ENCODE results near the gene ARHGEF2.
"Not testable (repeated sequence)": the region's sequence is repeated elsewhere in the genome, so short reads cannot be mapped to it uniquely, and the experiment has no call there.

ARHGEF2 gene

GRCh38 chr1:155996166-155996565 is 17.8 kb upstream of the ARHGEF2 start:
- H3K4me3 ChIP-seq (replicated peaks; ENCODE audit: low read depth, low read length) = no peak overlapping the region
- no peak for TF ChIP-seq CTCF (IDR thresholded peaks at IDR 0.05; ENCODE audit: low read depth, low read length, missing control alignments)
- DNase-seq (ENCODE audit: extremely low read depth, low read depth) = no peak

- TF ChIP-seq CTCF (IDR thresholded peaks at IDR 0.05; ENCODE audit: low read depth, low read length, missing control alignments) = no peak
- no peak for DNase-seq (ENCODE audit: extremely low read depth, low read depth)
- no peak overlapping the region for H3K4me3 ChIP-seq (replicated peaks; ENCODE audit: low read depth, low read length)
These were observed 15.2 kb upstream of the ARHGEF2 start for GRCh38 chr1:155993595-155993994.

- TF ChIP-seq CTCF (IDR thresholded peaks at IDR 0.05; ENCODE audit: low read depth, low read length, missing control alignments) = no peak
- H3K4me3 ChIP-seq (replicated peaks; ENCODE audit: low read depth, low read length) = no peak overlapping the region
- DNase-seq (ENCODE audit: extremely low read depth, low read depth) = no peak
These were observed 11.8 kb upstream of the ARHGEF2 start for GRCh38 chr1:155990005-155990739.

GRCh38 chr1:155989242-155990004 is 11.1 kb upstream of the ARHGEF2 start:
- H3K4me3 ChIP-seq (replicated peaks; ENCODE audit: low read depth, low read length) = no peak overlapping the region
- no peak for DNase-seq (ENCODE audit: extremely low read depth, low read depth)
- TF ChIP-seq CTCF (IDR thresholded peaks at IDR 0.05; ENCODE audit: low read depth, low read length, missing control alignments) = peak; percentile 99

- DNase-seq (ENCODE audit: extremely low read depth, low read depth); H3K4me3 ChIP-seq (replicated peaks; ENCODE audit: low read depth, low read length): not testable (repeated sequence)
These were observed 6.7 kb upstream of the ARHGEF2 start for GRCh38 chr1:155984903-155985645.

GRCh38 chr1:155984341-155984740 is 6.0 kb upstream of the ARHGEF2 start:
- DNase-seq (ENCODE audit: extremely low read depth, low read depth) = no peak
- TF ChIP-seq CTCF (IDR thresholded peaks at IDR 0.05; ENCODE audit: low read depth, low read length, missing control alignments) = no peak
- H3K4me3 ChIP-seq (replicated peaks; ENCODE audit: low read depth, low read length) = no peak overlapping the region
